Bone marrow (tissue), 2 donors: Measurements from ENCODE around the gene TRMT10B.
A peak's percentile ranks its signal among the peaks of the same experiment; 100 is the strongest.
"Not testable (repeated sequence)": the region's sequence is repeated elsewhere in the genome, so short reads cannot be mapped to it uniquely, and the experiment has no call there.

Experiments used
- DNase-seq, 2 donors: peaks; one replicate each; lab custom pipeline; 2025; lab: John Stamatoyannopoulos, UW

The TRMT10B gene

GRCh38 chr9:37800631-37801286, 47.2 kb downstream of the TRMT10B start, which contains the start of gene DCAF10:
DCAF10 (plus strand) TSS chr9:37800797; CDS start chr9:37800867, 70 bp downstream.
- DNase-seq: peak; percentile 46 to 90

GRCh38 chr9:37801287-37801850, 47.8 kb downstream of the TRMT10B start:
- peak in 1 of 2 donors; percentile 43 for DNase-seq

- no peak for DNase-seq
These were observed 48.5 kb downstream of the TRMT10B start for GRCh38 chr9:37801959-37802711.

- DNase-seq: no peak
These were observed 52.7 kb downstream of the TRMT10B start for GRCh38 chr9:37806271-37806670.

GRCh38 chr9:37809676-37810075, 56.1 kb downstream of the TRMT10B start:
- not testable (repeated sequence) for DNase-seq

GRCh38 chr9:37811906-37812476, 58.4 kb downstream of the TRMT10B start:
- DNase-seq: no peak

- no peak for DNase-seq
These were observed 59.3 kb downstream of the TRMT10B start for GRCh38 chr9:37812773-37813379.

- no peak for DNase-seq
These were observed 65.2 kb downstream of the TRMT10B start for GRCh38 chr9:37818849-37819248.

GRCh38 chr9:37820142-37820541, 66.5 kb downstream of the TRMT10B start:
- no peak for DNase-seq

GRCh38 chr9:37825174-37825573, 71.6 kb downstream of the TRMT10B start:
- DNase-seq: not testable (repeated sequence)

GRCh38 chr9:37827483-37828165, 74.0 kb downstream of the TRMT10B start:
- DNase-seq: no peak
